Measurements from ENCODE around the gene CYB561. TPM values are rescaled to one million over a fixed set of nuclear protein-coding genes. Genes with fewer than 3 reads are reported as not detected.

CYB561 gene, protein sequence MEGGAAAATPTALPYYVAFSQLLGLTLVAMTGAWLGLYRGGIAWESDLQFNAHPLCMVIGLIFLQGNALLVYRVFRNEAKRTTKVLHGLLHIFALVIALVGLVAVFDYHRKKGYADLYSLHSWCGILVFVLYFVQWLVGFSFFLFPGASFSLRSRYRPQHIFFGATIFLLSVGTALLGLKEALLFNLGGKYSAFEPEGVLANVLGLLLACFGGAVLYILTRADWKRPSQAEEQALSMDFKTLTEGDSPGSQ
- 1 to 10 TPM; 2.2 to 6.5 (median 3.9) TPM for total RNA-seq

DNA sequence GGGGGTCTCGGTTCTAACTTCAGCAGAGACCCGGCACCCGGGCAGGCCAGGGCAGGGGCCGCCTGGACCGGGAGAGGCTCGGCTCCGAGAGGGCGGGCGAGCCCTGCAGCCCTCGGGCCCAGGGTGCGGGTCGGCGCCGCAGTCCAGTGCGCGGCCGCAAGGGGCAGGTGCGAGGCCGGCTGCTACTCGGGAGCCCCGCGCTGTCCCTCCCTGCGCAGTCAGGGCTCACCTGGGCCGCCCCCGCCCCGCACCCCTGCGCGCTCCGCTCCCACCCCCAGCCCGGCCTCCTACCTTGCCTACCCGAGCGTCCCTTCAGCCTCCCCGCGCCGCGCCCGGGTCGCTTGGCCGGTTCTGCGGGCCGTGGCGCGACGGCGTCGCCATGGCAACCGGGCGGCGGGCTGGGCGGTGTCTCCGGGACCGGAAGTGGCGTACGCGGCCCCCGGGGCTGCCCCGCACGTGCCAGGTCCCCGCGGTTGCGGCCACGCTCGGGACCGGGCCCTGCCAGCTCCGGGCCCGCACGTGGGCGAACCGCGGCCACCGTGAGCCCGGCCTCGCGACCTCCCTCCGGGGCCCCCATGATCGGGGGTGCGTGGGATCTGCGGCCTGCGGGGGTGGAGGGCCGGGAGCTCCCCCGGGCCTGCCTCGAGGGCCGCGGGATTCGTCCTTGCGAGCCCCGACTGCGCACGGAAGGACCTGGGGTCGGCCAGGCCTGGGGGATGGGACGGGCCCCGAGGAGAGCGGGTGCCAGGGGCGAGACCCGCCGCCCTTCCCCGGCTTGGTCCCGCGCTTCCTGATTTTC lies at the start of gene CYB561:
Gene CYB561 (minus strand): TSS at position 353 of the 799 bp plus-strand sequence. CDS start 8,759 bp downstream, outside the sequence.
- Histone ChIP-seq H3K36me3 (no peaks in the 10 kb centered on the region), H3K4me3 (peak within 1 kb of the TSS; percentile 62 to 77 (median 72)), H3K4me1 (peaks cover 19 to 25% of the 10 kb centered on the region in 2 donors), H3K27ac (peak within 1 kb of the TSS; percentile 68 to 83 (median 78)), H3K9me3 (no peaks in the 10 kb centered on the region), H3K27me3 (peaks cover 0 to 6% (median 2%) of the 10 kb centered on the region in 3 donors)
- TF ChIP-seq, protein P1, sequence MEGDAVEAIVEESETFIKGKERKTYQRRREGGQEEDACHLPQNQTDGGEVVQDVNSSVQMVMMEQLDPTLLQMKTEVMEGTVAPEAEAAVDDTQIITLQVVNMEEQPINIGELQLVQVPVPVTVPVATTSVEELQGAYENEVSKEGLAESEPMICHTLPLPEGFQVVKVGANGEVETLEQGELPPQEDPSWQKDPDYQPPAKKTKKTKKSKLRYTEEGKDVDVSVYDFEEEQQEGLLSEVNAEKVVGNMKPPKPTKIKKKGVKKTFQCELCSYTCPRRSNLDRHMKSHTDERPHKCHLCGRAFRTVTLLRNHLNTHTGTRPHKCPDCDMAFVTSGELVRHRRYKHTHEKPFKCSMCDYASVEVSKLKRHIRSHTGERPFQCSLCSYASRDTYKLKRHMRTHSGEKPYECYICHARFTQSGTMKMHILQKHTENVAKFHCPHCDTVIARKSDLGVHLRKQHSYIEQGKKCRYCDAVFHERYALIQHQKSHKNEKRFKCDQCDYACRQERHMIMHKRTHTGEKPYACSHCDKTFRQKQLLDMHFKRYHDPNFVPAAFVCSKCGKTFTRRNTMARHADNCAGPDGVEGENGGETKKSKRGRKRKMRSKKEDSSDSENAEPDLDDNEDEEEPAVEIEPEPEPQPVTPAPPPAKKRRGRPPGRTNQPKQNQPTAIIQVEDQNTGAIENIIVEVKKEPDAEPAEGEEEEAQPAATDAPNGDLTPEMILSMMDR (IDR thresholded peaks at IDR 0.05 in 4 of 5, conservative IDR thresholded peaks at IDR 0.05 in 1 of 5) = peak in 4 of 5 experiments; percentile 43 to 61 (median 53)
- peak; percentile 33 to 35 for TF ChIP-seq POLR2A (IDR thresholded peaks at IDR 0.05)
- peak; percentile 67 to 75 for ATAC-seq
- DNase-seq = peak; percentile 35 to 47
- in situ Hi-C loops (cut with MboI; ENCODE audit: low sequenced_read_pairs in 4 of 4) (loop anchor here in 2 of 4 donors (25.0 kb wide), 2 partner anchors 266 to 391 kb away; partner anchors contain the start of genes FTSJ3 (in 1 of the 2), LIMD2 (in 1 of the 2), PSMC5 (in 1 of the 2) and SMARCD2 (in 1 of the 2)), intact Hi-C loops (cut with DNase I; ENCODE audit: low total_unique reads) (no loop called here)

DNA sequence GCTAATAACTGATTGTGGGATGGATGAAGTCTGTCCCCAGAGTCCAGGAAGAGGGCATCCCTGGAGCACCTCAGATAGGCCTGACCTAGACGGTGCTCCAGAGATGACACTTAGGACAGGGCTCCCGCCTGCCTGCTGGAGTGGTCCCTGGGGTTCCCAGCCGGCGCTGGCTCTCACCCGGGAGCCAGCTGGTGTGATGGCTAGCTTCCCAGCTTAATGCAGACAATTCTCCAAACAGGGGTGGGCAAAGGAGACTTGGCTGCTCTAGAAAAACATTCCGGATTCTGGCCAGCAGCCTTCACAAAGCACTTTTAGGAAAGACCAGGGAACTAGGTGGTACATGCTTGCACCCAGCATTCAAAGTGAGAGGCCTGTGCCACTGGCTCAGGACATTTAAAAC lies 49.4 kb upstream of the CYB561 start:
- H3K9me3 ChIP-seq = no peaks in the 10 kb centered on the region
- ATAC-seq = no peak
- no peaks in the 10 kb centered on the region for H3K36me3 ChIP-seq
- in situ Hi-C loops (cut with MboI; ENCODE audit: low sequenced_read_pairs in 4 of 4) (no loop called here), intact Hi-C loops (cut with DNase I; ENCODE audit: low total_unique reads) (no loop called here)
- H3K27ac ChIP-seq = no peak overlapping the region
- H3K4me1 ChIP-seq = no peaks in the 10 kb centered on the region
- no peak for TF ChIP-seq POLR2A (IDR thresholded peaks at IDR 0.05)
- TF ChIP-seq, protein P1 (IDR thresholded peaks at IDR 0.05 in 4 of 5, conservative IDR thresholded peaks at IDR 0.05 in 1 of 5) = no peak
- no peaks in the 10 kb centered on the region for H3K27me3 ChIP-seq
- no peak for DNase-seq
- no peak overlapping the region for H3K4me3 ChIP-seq

DNA sequence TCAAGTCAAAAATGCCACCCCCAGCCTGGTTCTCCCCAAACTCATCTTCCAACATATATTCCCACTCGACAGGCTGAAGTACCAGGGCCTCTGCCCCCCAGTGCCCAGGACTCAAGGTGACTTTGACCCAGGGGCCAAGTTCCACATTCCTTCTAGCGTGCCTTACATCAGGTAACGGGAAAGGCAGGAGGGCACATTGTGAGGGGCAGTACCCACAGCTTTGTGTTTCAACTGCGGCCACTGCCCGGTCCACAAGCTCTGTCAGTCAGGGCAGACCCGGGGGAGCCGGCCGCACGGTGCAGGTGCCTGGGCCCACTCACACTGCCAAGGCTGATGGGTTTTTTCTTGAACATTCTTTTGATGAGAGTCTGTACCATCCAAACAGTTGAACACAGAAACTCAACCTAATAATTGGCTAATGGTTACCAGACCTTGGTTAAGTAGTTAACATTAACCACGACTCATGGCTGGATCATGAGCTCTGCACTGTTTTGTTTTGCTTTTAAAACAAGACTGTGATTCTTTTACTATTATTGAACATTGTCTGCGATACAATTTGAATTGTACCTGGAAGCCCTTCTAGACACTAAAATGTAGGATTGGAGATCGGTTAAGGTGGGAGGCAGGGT lies 48.3 kb upstream of the CYB561 start:
- Histone ChIP-seq H3K27me3 (no peaks in the 10 kb centered on the region), H3K4me3 (no peak overlapping the region), H3K9me3 (no peaks in the 10 kb centered on the region), H3K36me3 (no peaks in the 10 kb centered on the region), H3K4me1 (no peaks in the 10 kb centered on the region), H3K27ac (no peak overlapping the region)
- ATAC-seq (no peak), DNase-seq (no peak)
- in situ Hi-C loops (cut with MboI; ENCODE audit: low sequenced_read_pairs in 4 of 4) (no loop called here), intact Hi-C loops (cut with DNase I; ENCODE audit: low total_unique reads) (no loop called here)
- no peak for TF ChIP-seq POLR2A (IDR thresholded peaks at IDR 0.05)
- TF ChIP-seq, protein P1 (IDR thresholded peaks at IDR 0.05 in 4 of 5, conservative IDR thresholded peaks at IDR 0.05 in 1 of 5) = no peak

DNA sequence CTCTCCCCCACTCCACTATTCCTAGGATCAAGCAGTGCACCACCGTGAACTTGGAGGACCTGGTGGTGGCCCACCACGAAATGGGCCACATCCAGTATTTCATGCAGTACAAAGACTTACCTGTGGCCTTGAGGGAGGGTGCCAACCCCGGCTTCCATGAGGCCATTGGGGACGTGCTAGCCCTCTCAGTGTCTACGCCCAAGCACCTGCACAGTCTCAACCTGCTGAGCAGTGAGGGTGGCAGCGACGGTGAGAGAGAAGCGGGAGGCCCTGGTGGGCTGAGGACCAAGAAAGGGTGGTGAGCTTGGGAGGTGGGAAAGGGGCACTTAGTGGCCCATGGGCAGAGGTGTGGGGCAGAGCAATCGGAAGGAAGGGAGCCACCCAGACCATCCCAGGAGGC lies 47.3 kb upstream of the CYB561 start:
- no peaks in the 10 kb centered on the region for H3K27me3 ChIP-seq
- DNase-seq (no peak), ATAC-seq (no peak)
- no peak overlapping the region for H3K27ac ChIP-seq
- in situ Hi-C loops (cut with MboI; ENCODE audit: low sequenced_read_pairs in 4 of 4) (no loop called here), intact Hi-C loops (cut with DNase I; ENCODE audit: low total_unique reads) (no loop called here)
- no peak overlapping the region for H3K4me3 ChIP-seq
- no peaks in the 10 kb centered on the region for H3K4me1 ChIP-seq
- TF ChIP-seq, protein P1 (IDR thresholded peaks at IDR 0.05 in 4 of 5, conservative IDR thresholded peaks at IDR 0.05 in 1 of 5) = no peak
- no peak for TF ChIP-seq POLR2A (IDR thresholded peaks at IDR 0.05)
- no peaks in the 10 kb centered on the region for H3K9me3 ChIP-seq
- H3K36me3 ChIP-seq = no peaks in the 10 kb centered on the region
